H1 (cell line): ENCODE data around the gene DGKZ.

ENCODE experiments used
- BRCA1 ChIP-seq: IDR thresholded peaks from 2 replicates; pipeline ENCODE4 v1.6.1; 2012; ENCODE audit warnings: low read depth, low read length, improper control_type of control experiment
- RNF2 ChIP-seq: fragments of 200-900, 300-1000 bp; sonication (generic); IDR thresholded peaks from 2 replicates; pipeline ENCODE4 v1.7.1; 2016; ENCODE audit warnings: borderline replicate concordance, low read depth, mild to moderate bottlenecking, antibody characterized with exemption, low read length; ENCODE audit not compliant: poor library complexity, severe bottlenecking; ENCODE audit errors: missing control alignments
- SIRT6 ChIP-seq: IDR thresholded peaks from one replicate; pipeline ENCODE4 v1.7.1; 2012; ENCODE audit warnings: low read length, inconsistent platforms
- TF ChIP-seq, protein P1 (sequence below), 3 experiments: IDR thresholded peaks; 1 replicate in 2 of 3; 2 replicates in 1 of 3; pipeline versions ENCODE4 v1.5.1 to v1.6.1; 2011; ENCODE audit warnings: low read length in 3 of 3, mild to moderate bottlenecking in 3 of 3, inconsistent platforms in 2 of 3, low read depth in 1 of 3, moderate library complexity in 1 of 3; ENCODE audit not compliant: insufficient read depth in 1 of 3; ENCODE audit errors: control extremely low read depth in 1 of 3

- TF ChIP-seq, protein P1, sequence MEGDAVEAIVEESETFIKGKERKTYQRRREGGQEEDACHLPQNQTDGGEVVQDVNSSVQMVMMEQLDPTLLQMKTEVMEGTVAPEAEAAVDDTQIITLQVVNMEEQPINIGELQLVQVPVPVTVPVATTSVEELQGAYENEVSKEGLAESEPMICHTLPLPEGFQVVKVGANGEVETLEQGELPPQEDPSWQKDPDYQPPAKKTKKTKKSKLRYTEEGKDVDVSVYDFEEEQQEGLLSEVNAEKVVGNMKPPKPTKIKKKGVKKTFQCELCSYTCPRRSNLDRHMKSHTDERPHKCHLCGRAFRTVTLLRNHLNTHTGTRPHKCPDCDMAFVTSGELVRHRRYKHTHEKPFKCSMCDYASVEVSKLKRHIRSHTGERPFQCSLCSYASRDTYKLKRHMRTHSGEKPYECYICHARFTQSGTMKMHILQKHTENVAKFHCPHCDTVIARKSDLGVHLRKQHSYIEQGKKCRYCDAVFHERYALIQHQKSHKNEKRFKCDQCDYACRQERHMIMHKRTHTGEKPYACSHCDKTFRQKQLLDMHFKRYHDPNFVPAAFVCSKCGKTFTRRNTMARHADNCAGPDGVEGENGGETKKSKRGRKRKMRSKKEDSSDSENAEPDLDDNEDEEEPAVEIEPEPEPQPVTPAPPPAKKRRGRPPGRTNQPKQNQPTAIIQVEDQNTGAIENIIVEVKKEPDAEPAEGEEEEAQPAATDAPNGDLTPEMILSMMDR (IDR thresholded peaks at IDR 0.05; ENCODE audit: control extremely low read depth in 1 of 3, insufficient read depth in 1 of 3, low read depth in 1 of 3, low read length in 3 of 3) = no peak
- no peak for TF ChIP-seq BRCA1
- no peak for TF ChIP-seq RNF2
- TF ChIP-seq SIRT6 = no peak
Observed at GRCh38 chr11:46298699-46299433, 48.4 kb upstream of the DGKZ start.
